Fibroblast of lung (primary cell): ENCODE results near the gene ERICH2.

Experiments
- CTCF ChIP-seq, 2 donors: IDR thresholded peaks in 1 of 2; conservative IDR thresholded peaks in 1 of 2; 1 replicate in 1 of 2; 2 replicates in 1 of 2; pipeline ENCODE4 v1.5.1; 2011 to 2012; ENCODE audit warnings: low read length in 2 of 2, control low read depth in 1 of 2, inconsistent platforms in 1 of 2, low read depth in 1 of 2, mild to moderate bottlenecking in 1 of 2
- EZH2 ChIP-seq: IDR thresholded peaks from 2 replicates; pipeline ENCODE4 v1.5.1; 2012; ENCODE audit warnings: low read length, control low read depth, mild to moderate bottlenecking; ENCODE audit errors: missing control alignments

DNA sequence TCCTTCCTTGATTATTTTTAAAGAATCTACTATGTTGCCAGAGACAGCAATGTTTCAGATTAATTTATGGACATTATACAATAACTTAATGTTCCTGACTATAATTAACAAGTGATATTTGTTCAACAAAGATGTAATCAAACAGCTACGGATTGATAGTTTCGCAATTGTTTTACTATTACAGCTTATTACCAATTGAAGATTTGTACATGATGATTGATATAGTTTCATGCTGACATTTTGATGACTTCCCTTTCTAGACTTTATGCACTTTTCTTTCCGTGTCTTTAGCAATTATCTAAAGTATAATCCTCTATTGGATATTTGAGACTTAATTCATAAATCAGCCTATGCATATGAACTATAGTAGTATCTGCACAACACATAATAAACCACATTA, 48.5 kb upstream of the ERICH2 start:
- no peak for TF ChIP-seq CTCF (conservative IDR thresholded peaks at IDR 0.05 in 1 of 2, IDR thresholded peaks at IDR 0.05 in 1 of 2; ENCODE audit: low read depth in 1 of 2, low read length in 2 of 2)
- no peak for TF ChIP-seq EZH2
